Activated CD8-positive, alpha-beta memory T cell treated with anti-CD3 and anti-CD28 coated beads, Interleukin-2, amount 50 U/mL, for 1 hour (primary cell): ENCODE results near the gene SOAT2.
"Not testable (repeated sequence)": the region's sequence is repeated elsewhere in the genome, so short reads cannot be mapped to it uniquely, and the experiment has no call there.

ENCODE experiments used
- DNase-seq: peaks from one replicate; pipeline ENCODE4 v3.0.0-alpha.2; 2020; ENCODE audit errors: extremely low read depth

The SOAT2 gene

DNA sequence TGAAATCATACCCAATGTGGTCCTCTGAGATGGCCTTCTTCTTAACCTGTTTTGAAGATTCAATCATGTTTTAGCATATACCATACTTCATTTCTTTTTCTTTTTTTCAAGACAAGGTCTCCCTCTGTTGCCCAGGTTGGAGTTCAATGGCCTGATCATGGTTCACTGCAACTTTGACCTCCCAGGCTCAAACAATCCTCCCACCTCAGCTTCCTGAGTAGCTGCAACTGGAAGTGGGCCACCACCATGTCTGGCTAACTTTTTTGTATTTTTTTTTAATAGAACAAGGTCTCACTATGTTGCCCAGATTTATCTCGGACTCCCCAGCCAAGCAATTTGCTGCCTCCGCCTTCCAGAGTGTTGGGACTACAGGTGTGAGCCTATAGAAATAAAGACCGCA lies 30.4 kb downstream of the SOAT2 start:
- DNase-seq: no peak

GRCh38 chr12:53143355-53143754 lies 40.1 kb downstream of the SOAT2 start:
- no peak for DNase-seq

DNA sequence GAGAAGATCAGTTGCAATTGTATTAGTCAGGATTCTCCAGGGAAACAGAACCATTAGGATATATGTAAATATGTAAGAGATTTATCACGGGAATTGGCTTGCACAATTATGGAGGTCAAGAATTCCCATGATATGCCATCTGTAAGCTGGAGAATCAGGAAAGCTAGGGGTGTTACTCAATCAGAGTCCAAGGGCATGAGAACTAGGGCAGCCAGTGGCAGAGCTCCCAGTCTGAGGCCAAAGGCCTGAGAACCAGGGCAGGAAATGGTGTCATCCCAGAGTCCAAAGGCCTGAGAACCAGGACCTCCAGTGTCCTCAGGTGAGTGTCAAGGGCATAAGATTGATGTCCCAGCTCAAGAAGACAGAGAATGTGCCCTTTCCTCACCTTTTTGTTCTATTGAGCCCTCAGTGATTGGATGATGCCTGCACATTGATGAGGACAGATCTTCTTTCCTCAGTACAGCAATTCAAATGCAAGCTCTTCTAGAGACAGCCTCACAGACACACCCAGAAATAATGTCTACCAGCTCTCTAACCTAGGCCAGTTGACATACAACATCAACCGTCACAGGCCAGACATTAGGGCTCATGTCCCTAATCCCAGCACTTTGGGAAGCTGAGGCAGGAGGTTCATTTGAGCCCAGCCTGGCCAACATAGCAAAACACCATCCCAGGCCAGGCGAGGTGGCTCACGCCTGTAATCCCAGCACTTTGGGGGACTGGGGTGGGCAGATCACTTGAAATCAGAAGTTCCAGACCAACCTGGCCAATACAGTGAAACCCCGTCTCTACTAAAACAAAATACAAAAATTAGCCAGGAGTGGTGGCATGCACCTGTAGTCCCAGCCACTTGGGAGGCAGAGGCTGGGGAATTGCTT lies 42.3 kb downstream of the SOAT2 start:
- no peak for DNase-seq

GRCh38 chr12:53147181-53147580 lies 43.9 kb downstream of the SOAT2 start:
- DNase-seq: no peak

- no peak for DNase-seq
These were observed 44.4 kb downstream of the SOAT2 start for GRCh38 chr12:53147653-53148052.

DNA sequence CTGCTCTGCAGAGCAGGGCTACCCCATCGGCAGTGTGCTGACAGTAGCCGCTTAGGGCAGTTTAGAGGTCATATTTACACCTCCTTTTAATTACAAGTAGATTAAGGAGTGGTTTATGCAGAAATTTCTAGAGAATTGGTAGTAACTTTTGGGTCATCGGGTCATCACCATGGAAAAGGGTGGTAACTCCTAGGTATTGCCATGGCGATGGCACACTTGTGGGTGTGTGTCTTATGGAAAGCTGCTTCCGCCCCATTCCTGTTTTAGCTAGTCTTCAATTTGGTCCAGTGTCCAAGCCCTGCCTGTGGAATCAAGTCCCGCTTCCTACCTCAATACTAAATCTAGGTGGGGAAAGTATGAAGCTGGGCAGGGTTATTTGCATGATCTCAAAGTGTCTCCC lies 47.8 kb downstream of the SOAT2 start:
- DNase-seq: no peak

DNA sequence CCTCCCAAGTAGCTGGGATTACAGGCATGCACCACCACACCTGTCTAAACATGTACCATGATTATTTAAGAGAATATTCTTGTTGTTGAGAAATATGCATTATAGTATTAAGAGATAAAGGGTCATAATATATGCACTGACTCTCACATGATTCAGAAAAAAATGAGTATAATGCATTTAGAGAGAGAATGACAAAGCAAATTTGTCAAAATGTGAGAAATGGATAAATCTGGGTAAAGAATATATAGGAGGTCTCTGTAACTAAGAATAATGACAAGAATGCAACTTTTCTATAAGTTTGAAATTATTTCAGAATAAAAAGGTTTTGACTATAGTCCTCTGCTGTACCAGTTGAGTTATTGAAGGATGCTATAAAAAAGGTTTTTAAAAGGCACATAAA lies 49.1 kb downstream of the SOAT2 start:
- no peak for DNase-seq

DNA sequence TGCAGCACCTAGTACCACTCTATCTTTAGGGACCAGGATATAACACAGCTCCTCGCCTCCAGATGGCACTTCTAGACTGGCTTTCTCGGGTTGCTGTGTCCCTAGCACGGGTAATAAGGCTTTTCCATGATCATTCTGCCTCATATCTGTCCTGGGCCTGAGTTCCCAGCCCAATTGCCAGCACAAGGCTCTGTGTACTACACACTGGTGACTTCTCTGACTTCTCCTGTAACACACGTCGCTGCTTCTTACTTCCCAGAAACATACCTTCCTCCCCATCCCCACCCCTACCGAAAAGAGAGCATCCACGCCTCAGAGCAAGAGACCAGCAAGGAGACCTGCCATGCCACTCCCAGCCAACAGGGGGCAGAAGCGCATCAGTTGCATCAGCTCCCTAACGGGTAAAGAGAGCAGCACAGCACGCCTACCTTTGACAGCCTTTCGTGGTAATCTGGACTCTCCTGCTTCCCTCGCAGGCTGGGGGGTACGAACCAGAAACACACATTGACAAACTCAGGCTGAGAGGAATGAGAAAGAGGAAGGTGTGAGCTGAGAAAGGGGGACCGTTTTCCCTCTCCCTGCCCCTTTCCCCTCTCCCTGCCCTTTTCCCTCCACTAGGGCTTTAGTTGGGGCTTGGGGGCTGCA lies 56.0 kb downstream of the SOAT2 start:
- DNase-seq: peak; percentile 71

DNA sequence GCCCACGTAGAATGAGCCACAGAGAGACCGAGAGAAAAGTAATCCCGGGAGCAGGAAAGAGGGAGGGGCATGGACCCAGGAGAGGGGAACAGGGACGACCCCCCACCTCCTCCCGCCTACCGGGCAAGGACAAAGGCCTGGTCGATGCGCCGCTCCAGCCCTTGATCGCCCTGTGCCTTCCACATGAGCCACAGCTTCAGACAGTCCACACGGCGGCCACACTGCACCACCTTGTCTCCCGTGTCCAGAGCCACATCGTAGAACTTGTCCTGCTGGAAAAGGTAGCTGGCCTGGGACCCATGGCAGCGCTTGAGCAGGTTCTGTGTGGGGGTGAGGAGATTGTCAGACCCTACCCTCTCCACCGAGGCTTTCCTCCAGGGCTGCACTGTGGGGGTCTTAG lies 56.7 kb downstream of the SOAT2 start:
- no peak for DNase-seq

DNA sequence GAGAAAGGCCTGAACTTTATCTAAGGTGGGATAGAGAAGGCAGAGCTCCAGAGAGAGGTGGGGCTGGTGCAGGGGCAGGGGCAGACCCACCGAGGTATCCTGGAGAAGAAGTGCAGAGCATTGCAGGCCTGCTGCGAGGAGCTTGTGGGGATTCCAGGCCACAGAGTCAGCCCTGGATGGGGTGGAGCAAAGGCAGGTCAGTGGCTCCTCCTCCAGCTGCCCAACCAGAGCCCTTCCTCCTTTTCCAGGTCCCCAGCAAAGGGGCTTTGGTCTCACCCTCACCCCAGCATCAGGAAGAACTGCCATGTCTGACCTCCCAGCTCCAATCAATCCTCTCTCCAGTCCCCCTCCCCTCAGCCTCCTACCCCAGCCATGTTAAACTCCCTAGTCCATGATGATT lies 57.4 kb downstream of the SOAT2 start:
- DNase-seq: no peak

DNA sequence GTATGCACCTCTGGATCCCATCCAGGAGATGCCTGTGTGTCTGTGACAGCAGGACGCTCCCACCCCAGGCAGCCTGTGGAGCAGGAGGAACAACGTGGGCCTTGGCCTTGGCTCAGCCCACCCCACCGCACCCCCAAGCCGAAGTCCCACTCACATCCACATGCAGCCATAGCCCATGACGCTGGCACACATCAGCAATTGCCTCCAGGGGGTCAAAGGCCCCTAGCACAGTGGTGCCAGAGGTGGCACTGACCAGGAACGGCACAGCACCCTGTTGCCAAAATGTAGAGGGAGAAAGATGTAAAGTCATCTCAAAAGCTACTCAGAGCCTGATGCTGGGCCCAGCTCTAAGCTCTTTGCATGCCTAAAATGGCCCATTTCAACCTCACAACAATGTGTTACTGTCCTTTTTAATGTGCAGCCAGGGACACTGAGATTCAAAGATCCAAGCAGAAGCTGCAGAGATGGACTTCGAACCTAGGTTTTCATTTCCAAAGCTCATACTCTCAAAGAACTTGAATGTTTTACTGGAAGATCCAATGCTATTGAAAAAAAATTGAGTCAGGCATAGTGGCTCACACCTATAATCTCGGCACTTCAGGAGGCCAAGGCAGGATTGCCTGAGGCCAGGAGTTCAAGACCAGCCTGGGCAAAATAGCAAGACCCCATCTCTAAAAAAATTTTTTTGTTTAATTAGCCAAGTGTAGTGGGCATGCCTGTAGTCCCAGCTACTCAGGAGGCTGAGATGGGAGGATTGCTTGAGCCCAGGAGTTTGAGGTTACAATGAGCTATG lies 58.0 kb downstream of the SOAT2 start:
- no peak for DNase-seq

DNA sequence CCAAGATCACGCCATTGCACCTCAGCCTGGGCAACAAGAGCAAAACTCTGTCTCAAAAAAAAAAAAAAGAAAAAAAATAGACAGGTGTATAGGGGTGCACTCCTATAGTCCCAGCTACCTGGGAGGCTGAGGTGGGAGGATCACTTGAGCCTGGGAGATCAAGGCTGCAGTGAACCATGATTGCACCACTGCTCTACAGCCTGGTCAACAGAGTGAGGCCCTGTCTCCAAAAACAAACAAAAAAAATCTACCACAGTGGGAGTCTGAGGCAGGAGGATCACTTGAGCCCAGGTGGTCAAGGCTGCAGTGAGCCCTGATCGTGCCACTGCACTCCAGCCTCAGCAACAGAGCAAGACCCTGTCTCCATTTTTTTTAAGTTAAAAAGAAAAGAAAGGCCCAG lies 59.7 kb downstream of the SOAT2 start:
- DNase-seq: not testable (repeated sequence)

DNA sequence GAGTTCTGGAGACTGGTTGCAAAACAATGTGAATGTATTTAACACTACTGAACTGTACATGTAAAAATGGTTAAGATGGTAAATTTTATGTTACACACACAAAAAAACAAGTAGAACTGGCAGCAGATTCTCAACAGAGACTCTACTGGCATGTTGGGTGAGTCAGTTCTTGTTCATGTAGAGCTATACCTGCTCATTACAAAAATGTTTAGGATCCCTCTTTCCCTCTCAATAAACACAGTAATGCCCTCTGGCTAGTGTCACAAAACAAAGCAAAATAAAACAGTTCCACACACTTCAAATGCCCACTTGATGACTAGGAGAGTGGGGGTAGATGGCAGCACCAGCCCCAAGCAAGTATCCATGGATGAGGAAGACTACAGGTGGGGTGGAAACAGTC lies 63.6 kb downstream of the SOAT2 start:
- DNase-seq: no peak

DNA sequence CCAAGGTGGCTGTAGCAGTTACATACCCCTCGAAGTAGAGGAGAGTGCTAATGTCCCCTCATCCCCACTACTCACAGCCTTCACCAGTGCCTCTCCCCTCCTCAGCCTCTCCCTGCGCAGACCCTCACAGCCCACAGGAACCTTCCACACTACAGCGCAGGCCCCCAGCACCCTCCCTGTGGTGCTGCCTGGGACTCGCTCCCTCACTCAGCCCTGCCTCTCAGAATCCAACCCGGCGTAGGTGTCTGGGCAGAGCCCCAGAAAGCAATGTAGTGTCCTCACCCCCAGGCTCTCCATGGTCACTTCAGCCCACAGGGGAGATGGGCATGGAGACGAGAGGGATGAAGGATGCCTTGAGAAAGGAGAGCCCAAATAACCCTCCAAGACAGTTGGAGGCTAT lies 66.4 kb downstream of the SOAT2 start:
- no peak for DNase-seq

- no peak for DNase-seq
These were observed 66.9 kb downstream of the SOAT2 start for GRCh38 chr12:53170215-53170614.

DNA sequence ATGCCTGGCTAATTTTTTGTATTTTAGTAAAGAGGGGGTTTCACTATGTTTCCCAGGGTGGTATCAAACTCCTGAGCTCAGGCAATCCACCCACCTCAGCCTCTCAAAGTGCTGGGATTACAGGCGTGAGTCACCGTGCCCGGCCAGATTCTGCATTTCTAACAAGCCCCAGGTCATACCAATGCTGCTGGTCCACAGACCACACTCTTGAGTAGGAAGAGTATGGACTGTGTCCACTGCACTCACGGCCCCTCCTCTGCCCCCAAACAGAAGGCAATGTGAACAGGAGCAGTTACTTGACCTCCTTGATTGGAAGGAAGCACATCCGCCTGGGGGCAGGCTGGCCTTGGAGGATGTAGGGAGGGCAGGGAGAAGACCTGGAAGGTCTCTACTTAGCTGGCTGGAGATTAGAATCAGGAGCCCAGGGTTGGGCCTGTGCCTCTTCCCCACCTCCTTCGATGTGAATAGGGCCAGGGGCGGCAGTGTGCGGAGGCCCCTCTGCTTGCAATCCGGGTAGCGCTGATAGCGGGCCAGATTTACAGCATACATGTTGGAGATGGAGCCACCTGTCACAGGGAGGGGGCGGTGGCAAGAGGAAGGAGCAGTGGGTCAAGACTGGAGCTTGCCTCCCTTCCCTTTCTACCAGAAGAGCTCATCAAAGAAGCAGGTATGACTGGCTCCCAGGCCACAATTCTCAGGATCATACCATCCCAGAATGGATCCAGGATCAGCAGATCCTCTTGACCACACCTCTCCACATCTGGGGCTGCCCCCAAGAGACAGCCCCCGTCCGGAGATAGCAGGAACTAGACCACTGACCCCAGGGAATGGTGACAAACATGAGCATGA lies 67.8 kb downstream of the SOAT2 start:
- DNase-seq: no peak

GRCh38 chr12:53171725-53172329 lies 68.5 kb downstream of the SOAT2 start:
- DNase-seq: no peak

GRCh38 chr12:53172352-53172751 lies 69.1 kb downstream of the SOAT2 start:
- DNase-seq: no peak

DNA sequence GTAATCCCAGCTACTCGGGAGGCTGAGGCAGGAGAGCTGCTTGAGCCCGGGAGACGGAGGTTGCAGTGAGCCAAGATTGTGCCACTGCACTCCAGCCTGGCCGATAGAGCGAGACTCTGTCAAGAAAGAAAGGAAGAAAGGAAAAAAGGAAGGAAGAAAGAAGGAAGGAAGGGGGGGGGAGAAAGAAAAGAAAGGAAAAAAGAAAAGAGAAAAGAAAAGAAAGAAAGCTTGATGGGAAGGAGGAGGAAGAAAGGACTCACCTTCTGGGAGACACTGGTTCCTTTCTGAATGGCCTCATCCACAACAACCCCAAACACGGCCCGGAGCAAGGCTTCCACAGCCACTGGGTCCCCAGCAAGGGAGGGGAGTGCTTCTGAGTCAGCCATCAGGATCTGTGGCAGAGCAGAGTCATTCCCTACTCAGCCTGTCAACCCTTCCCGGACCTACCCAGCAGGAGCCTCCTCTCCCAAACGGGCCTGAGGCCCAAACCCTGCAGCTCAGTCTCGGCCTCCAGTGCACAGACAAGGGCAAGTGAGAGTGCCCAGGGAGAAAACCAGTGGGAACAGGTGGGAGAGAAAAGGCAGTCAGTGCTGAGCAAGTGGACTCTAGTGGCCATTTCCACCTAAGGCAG lies 69.9 kb downstream of the SOAT2 start:
- DNase-seq: no peak
